AG04450 (cell line): ENCODE results near the gene TTC28. TPM values are rescaled to one million over a fixed set of nuclear protein-coding genes. Genes with fewer than 3 reads are reported as not detected.
"Not testable (repeated sequence)": the region's sequence is repeated elsewhere in the genome, so short reads cannot be mapped to it uniquely, and the experiment has no call there.

ENCODE experiments used
- CTCF ChIA-PET: fragments of 300-600, 350-600 bp; formaldehyde crosslinking; extraction: SDS; loops from one replicate; lab custom pipeline; 2022; ENCODE audit warnings: antibody characterized with exemption, inconsistent platforms; lab: Charles Lee
- POLR2A ChIA-PET: fragments of 350-600 bp; formaldehyde crosslinking; extraction: SDS; loops from one replicate; lab custom pipeline; 2021; ENCODE audit warnings: antibody characterized with exemption, inconsistent platforms; lab: Yijun Ruan, JAX
- DNase-seq: peaks from one replicate; pipeline ENCODE4 v3.0.0-alpha.2; 2011; ENCODE audit warnings: low read depth, low spot score
- H3K27ac ChIP-seq: one replicate; pipeline ENCODE4 v1.5.1; 2012; ENCODE audit warnings: low read depth, low read length, control low read depth
- H3K27me3 ChIP-seq: one replicate; pipeline ENCODE4 v1.6.0; 2012; ENCODE audit warnings: low read length; ENCODE audit not compliant: control insufficient read depth, insufficient read depth
- H3K4me3 ChIP-seq: 2 replicates; pipeline ENCODE4 v1.5.1; 2011; ENCODE audit warnings: mild to moderate bottlenecking, low read depth, low read length, control low read depth
- H3K9me3 ChIP-seq: 2 replicates; pipeline ENCODE4 v1.5.1; 2012; ENCODE audit warnings: low read length; ENCODE audit not compliant: control insufficient read depth, insufficient read depth
- polyA plus RNA-seq: library from polyadenylated mRNA; depleted of rRNA; stranded (reverse); fragments of >200 nt; gene quantifications from 2 replicates; pipeline ENCODE4 v1.2.3, GENCODE V29; 2011
- TF ChIP-seq, protein P1 (sequence below): IDR thresholded peaks from 2 replicates; pipeline ENCODE4 v1.5.1; 2011; ENCODE audit warnings: low read depth, low read length, control low read depth, inconsistent platforms

Gene TTC28
- polyA plus RNA-seq, 1 experiment, result 11.2 TPM

- H3K9me3 ChIP-seq, result no peaks in the 10 kb centered on the region; the same call in 1 of the 2 replicates
- CTCF ChIA-PET, result no interaction called here
- H3K27me3 ChIP-seq, result no peaks in the 10 kb centered on the region
- H3K27ac ChIP-seq, result peak overlapping the region; percentile 85
- POLR2A ChIA-PET, result interaction anchor here (0.7 to 1.2 kb wide), 3 partner anchors 31 to 75 kb away, joined by 3 to 4 read pairs (median 3); partner anchors contain the start of gene TTC28
- no peak overlapping the region; the same call in 1 of the 2 replicates for H3K4me3 ChIP-seq
- DNase-seq, result peak; percentile 82
- TF ChIP-seq, protein P1, sequence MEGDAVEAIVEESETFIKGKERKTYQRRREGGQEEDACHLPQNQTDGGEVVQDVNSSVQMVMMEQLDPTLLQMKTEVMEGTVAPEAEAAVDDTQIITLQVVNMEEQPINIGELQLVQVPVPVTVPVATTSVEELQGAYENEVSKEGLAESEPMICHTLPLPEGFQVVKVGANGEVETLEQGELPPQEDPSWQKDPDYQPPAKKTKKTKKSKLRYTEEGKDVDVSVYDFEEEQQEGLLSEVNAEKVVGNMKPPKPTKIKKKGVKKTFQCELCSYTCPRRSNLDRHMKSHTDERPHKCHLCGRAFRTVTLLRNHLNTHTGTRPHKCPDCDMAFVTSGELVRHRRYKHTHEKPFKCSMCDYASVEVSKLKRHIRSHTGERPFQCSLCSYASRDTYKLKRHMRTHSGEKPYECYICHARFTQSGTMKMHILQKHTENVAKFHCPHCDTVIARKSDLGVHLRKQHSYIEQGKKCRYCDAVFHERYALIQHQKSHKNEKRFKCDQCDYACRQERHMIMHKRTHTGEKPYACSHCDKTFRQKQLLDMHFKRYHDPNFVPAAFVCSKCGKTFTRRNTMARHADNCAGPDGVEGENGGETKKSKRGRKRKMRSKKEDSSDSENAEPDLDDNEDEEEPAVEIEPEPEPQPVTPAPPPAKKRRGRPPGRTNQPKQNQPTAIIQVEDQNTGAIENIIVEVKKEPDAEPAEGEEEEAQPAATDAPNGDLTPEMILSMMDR, result no peak
Observed at GRCh38 chr22:28710576-28711191, 31.0 kb upstream of the TTC28 start.

DNA sequence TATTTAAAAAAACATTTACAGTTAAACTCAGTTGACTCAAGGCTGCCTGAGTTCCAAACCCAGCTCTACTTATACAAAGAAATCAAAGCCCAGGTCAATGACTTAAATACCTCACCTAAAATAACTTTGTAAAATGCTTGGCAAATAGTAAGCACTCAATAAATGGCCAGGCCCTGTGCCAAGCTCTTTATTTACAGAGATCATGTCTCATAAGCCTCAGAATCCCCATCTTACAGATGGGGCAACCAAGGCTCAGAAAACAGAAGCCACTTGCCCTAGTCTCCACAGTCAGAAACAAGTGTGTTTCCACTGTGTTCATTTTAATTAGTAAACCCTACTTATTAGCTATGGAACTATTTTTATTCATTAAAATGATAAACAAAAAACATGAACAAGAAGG is 30.5 kb upstream of the TTC28 start:
- ChIA-PET CTCF (no interaction called here), POLR2A (interaction anchor here (0.7 to 1.2 kb wide), 4 partner anchors 19 to 75 kb away, joined by 3 to 4 read pairs (median 4); partner anchors contain the start of gene TTC28)
- no peak for DNase-seq
- Histone ChIP-seq H3K9me3 (no peaks in the 10 kb centered on the region; the same call in 1 of the 2 replicates), H3K27me3 (no peaks in the 10 kb centered on the region), H3K27ac (peak overlapping the region; percentile 85), H3K4me3 (no peak overlapping the region)
- TF ChIP-seq, protein P1, result no peak

DNA sequence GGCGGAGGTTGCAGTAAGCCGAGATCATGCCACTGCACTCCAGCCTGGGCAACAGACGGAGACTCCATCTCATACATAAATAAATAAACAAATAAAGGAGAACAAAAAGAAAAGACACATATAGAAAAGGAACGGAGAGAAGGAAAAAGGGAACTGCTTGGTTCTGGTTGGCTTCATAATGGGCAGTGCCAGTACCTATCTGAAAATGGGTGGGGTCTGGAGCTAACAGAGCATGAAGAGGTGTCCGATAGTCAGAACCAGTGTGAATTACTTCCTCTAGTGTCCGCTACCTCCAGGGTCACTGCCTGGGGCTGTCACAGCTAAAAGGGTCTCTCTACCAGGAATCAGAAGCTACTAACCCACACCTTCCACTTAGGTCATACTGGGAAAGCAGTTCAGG is 27.2 kb upstream of the TTC28 start:
- Histone ChIP-seq H3K27ac (no peak overlapping the region), H3K27me3 (no peaks in the 10 kb centered on the region), H3K4me3 (no peak overlapping the region), H3K9me3 (no peaks in the 10 kb centered on the region)
- ChIA-PET CTCF (no interaction called here), POLR2A (no interaction called here)
- no peak for DNase-seq
- TF ChIP-seq, protein P1, result no peak

GRCh38 chr22:28703436-28703835 is 23.8 kb upstream of the TTC28 start:
- no peaks in the 10 kb centered on the region for H3K9me3 ChIP-seq
- no peaks in the 10 kb centered on the region for H3K27me3 ChIP-seq
- H3K27ac ChIP-seq, result no peak overlapping the region
- TF ChIP-seq, protein P1, result no peak
- ChIA-PET CTCF (no interaction called here), POLR2A (no interaction called here)
- no peak for DNase-seq
- H3K4me3 ChIP-seq, result no peak overlapping the region

- POLR2A ChIA-PET, result no interaction called here
- Histone ChIP-seq H3K27ac (no peak overlapping the region), H3K4me3 (no peak overlapping the region), H3K9me3 (no peaks in the 10 kb centered on the region), H3K27me3 (no peaks in the 10 kb centered on the region)
- TF ChIP-seq, protein P1, result no peak
- CTCF ChIA-PET, result no interaction called here
- no peak for DNase-seq
Observed at GRCh38 chr22:28702891-28703290, 23.3 kb upstream of the TTC28 start.

- POLR2A ChIA-PET, DNase-seq: not testable (repeated sequence)
Observed at GRCh38 chr22:28693041-28693760, 13.6 kb upstream of the TTC28 start.

GRCh38 chr22:28689796-28690195 is 10.2 kb upstream of the TTC28 start:
- H3K9me3 ChIP-seq, H3K27me3 ChIP-seq, H3K27ac ChIP-seq, CTCF ChIA-PET, POLR2A ChIA-PET, DNase-seq, H3K4me3 ChIP-seq: not testable (repeated sequence)

More at GRCh38 chr22:28693041-28693760, 13.6 kb upstream of the TTC28 start:
- H3K27ac ChIP-seq, CTCF ChIA-PET, H3K27me3 ChIP-seq, H3K4me3 ChIP-seq, H3K9me3 ChIP-seq: not testable (repeated sequence)
